DLD1 (cell line): ENCODE data around the gene SLC1A1.

Experiments used
- in situ Hi-C: cut with HindIII; loops from 2 replicates; pipeline ENCODE4 v1.10.0; 2017; ENCODE audit warnings: low sequenced_read_pairs

SLC1A1 gene

DNA sequence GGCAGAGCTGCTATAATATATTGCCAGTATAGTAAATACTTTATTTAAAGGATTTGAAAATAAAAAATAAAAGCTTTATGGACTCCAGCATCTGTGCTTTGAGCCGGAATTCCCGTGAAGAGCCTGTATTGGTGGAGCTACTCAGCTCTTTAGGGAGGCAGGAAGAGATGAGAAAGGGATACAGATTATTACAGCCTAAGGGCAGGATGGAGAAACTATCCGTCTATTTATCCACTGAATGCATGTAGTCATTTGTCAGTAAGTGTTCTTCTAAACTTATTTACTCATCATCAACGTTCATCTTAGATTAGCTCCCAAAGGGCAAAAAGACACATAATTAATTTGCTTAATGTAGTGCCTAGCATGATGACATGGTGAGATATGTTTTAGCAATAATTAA, 48.4 kb downstream of the SLC1A1 start:
- in situ Hi-C loops: no loop called here

DNA sequence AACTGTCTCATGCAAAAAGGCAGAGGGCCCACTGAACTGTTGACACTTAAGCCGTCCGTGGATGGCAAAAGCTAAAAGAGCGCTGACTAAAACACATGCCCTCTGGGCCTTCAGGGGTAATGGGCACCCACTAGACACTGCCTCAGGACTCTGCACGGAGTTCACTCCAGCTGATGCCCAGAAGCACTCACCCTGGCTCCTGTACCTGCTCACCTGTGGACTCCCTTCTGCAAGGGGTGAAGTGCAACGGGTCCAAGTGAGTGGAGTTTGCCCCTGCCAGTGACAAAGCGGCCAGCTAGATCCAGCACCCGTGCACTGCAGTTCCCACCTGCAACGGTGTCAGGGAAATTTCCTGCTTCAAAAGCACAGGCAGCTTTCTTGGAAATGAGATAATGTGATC, 50.2 kb downstream of the SLC1A1 start:
- in situ Hi-C loops: loop anchor here (10.0 kb wide), 1 partner anchor 84 kb away; no protein-coding TSS in a partner anchor

DNA sequence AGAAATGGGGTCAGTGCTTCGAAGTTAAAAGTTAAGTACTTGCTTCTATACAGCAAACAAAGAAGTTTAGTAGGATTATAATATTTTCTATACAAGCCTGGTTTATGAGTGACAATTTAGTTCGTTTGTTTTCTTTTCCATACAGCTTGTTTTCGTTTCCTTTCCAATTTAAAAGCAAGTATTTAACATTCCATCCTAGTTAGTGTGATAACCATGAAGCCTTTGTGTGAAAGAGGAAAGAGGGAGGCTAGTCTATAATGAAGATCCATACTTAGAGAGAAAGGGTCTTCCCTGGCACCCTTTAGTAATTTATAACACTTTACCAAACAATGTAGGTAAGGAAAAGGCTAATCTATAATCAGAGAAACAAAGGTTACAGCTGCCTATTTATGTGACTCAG, 51.0 kb downstream of the SLC1A1 start:
- in situ Hi-C loops: loop anchor here (10.0 kb wide), 1 partner anchor 84 kb away; no protein-coding TSS in a partner anchor

DNA sequence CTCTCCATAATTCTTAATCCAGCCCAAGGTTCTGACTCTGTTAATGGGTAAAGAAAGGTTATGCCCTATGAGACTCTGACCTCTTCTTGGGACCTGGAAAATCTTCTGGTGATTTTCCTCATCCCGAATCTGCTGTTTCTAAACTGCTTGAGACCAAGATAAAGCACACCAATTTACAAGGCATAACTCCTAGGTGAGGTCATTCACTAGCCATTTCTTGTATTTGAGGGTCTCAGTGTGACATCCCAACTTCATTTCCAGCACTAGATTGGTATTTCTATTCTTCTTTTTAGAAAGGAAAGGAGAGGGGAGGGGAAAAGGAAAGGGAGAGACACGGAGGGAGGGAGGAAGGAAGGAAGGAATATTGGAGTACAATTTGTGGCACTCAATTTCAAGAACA, 51.6 kb downstream of the SLC1A1 start:
- in situ Hi-C loops: loop anchor here (10.0 kb wide), 1 partner anchor 83 kb away; no protein-coding TSS in a partner anchor

DNA sequence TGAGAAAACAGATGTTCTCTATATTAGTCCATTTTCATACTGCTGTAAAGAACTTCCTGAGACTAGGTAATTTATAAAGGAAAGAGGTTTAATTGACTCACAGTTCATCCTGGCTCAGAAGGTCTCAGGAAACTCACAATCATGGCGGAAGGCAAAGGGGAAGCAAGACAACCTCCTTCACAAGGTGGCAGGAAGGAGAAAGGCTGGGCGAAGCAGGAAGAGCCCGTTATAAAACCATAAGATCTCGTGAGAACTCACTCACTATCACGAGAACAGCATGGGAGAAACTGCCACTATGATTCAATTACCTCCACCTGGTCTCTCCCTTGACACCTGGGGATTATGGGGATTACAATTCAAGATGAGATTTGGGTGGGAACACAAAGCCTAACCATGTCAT, 54.4 kb downstream of the SLC1A1 start:
- in situ Hi-C loops: loop anchor here (5.0 to 10.0 kb wide), 2 partner anchors 47 to 80 kb away; no protein-coding TSS in a partner anchor

DNA sequence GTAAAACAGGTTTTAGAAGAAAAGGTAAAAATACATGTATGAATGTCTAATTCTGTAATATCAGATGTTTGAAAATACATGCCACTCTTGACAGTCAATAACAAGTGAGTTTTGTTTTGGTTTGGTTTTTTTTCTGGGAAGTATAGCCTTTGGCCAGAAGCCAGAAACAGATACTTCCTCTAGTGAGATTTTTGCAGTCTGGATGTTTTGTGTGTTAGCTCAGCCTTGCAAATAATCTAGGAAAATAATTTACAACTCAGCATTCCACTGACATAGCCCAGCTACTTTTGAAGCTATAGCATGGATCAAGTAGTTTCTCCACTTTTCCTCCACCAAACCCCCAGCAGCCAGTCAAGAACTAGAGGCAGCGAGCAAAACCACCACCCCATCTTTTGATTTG, 56.7 kb downstream of the SLC1A1 start:
- in situ Hi-C loops: loop anchor here (5.0 to 10.0 kb wide), 2 partner anchors 50 to 78 kb away; no protein-coding TSS in a partner anchor

DNA sequence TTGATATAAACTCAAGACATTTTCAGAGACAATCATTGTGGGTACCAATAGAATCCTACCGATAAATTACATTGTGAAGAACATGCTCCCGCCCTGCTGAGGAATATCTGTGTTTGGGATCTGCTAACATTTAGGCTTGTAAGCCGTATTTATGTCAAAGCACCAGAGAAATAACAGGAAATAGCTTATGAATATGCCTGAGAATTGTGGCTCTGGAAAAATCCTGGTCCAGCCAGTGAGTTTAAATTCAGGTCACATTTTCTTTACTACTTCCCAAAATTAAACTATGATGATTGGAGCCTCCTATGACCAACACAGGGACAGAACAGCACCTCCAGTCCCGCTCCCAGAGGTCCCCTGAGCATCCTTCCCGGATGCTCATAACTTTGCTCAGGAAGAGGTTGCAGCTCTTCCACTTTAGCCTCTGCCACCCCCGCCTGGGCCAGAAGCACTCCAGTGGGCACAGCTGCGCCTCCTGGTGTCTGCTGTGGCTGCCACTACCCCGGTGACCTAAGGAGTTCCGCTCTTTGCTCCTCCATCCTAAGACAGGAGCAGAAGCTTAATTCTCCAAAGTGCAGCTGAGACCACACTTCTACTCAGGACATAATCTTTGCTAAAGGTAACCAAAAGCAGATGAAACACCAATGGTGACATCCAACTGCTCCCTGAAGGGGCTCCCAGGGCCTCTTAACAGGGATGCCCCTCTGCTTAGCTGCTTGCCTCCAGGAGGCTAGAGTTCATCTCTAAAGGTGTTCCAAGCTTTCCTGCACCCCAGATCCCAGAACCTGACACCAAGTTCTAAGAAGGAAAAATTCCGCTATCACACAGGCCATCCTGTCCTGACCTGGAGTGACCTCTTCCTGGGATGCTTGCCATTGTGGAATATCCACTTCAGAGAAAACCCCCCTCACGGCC, 58.8 kb downstream of the SLC1A1 start:
- in situ Hi-C loops: loop anchor here (5.0 to 10.0 kb wide), 2 partner anchors 52 to 76 kb away; no protein-coding TSS in a partner anchor

DNA sequence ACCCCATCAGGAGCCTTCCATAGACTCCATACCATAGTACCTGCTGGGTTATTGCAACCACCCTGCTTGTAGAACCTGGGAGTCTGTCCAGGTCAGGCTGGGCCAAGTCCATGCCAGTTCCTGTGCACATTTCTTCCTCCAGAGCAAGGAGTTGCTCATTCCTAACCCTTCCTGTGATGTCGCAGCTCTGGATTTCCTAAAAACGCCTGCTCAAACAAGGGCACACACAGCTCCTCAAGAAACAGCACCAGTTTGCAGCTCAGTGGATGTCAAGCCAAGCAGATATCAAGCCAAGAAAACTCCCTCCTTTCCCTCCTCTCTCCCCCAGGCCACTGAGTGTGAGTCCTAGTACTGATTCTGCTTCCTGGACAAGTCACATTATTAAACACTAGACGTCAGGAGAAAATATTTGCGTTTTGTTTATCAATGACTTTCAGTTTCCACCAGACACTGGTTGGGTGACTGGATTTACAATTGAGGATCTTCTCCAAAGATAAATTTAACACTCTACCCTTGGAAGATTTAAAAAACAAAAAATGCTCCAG, 59.6 kb downstream of the SLC1A1 start:
- in situ Hi-C loops: loop anchor here (5.0 to 10.0 kb wide), 2 partner anchors 53 to 75 kb away; no protein-coding TSS in a partner anchor

DNA sequence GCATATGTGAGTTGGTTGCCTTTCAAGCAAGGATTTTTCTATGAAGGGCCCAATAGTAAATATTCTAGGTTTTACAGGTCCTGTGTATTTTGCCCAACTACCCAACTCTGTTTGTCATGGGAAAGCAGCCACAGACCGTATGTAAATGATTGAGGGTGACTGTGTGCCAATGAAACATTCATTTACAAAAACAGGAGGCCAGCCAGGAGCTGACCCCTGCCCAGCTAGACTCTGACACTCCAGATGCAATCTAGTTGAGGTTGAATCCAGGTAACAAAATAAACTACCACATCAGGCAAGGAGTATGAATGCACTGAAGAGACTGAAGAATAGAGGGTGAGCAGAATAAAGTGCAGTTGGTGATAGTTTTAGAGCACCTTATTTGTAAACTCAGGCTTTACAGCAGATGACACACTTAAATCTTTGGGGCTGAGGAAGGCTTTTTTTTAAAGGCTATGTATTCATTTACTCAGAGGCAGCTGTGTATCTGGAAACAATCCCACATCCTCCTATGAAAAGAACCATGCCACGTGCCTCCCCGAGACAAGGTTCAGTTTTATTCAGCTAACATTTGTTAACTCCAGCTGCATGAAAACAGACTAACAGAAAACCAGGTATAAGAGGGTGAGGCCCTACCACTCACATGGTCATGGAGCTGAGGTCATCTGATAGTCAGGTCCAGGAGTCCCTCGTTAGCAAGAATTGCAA, 60.7 kb downstream of the SLC1A1 start:
- in situ Hi-C loops: no loop called here

DNA sequence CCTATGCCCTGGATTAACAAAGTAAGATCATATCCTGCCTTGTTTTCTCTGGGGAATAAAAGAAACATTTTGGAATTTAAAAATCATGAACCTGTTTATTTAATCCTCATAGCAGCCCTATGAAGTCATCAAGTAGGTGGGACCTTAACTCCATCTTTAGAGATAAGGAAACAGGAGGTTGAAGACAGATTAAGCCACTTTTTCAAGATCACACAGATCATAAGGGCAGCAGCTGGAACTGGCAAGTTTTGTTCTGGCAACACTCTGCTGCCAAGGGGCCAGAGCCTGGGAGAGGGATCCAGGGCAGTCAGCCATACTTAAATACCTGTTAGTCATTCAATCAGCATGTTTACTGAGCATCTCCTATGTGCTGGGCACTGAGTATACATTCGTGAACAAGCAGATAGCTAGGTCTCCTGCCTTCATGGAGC, 63.7 kb downstream of the SLC1A1 start:
- in situ Hi-C loops: no loop called here

DNA sequence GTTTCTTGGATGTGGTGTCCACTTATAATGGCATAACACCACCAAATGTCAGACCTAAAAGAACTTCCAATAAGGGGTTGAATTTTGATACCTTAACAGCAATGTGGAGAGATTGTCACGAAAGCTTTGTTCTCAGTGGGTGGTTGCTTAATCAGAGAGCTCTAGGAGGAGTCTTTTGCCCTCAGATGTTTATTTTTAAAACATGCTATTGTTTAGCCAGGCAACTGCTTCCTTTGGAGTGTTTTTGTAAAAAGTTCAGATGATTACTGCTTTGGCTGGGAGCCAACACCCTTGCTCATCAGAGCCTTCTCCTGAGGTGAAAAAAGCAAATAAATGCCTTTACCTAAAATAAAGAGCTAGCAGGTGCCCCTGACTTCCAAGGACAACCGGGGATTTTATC, 65.0 kb downstream of the SLC1A1 start:
- in situ Hi-C loops: no loop called here

DNA sequence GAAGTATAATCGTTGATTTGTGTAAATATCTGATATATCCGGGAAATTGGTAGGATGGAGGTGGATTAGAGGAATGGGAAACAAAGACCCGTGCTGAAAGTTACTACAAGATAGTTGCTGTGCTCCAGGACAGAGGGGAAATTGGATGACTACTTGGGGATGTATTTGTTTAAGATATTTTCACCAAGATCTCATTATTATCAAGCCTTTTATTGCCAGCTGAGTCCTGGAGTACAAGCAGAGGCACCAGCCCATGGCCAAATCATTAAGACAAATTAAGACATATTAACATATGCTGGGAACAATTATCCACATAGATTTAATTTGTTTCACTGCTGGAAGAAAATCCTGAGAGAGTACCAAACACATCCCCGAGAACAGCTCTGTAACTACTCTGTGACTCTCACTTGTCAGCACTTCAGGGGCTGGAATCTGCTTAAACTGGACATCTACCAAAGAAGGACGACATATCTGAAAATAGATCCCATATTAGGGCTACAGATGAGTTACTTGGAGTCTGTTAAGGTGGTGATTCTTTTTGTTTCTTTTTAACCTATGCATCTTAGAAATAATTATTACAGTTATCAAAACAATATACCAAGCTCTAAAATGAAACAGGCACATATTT, 68.2 kb downstream of the SLC1A1 start:
- in situ Hi-C loops: no loop called here

DNA sequence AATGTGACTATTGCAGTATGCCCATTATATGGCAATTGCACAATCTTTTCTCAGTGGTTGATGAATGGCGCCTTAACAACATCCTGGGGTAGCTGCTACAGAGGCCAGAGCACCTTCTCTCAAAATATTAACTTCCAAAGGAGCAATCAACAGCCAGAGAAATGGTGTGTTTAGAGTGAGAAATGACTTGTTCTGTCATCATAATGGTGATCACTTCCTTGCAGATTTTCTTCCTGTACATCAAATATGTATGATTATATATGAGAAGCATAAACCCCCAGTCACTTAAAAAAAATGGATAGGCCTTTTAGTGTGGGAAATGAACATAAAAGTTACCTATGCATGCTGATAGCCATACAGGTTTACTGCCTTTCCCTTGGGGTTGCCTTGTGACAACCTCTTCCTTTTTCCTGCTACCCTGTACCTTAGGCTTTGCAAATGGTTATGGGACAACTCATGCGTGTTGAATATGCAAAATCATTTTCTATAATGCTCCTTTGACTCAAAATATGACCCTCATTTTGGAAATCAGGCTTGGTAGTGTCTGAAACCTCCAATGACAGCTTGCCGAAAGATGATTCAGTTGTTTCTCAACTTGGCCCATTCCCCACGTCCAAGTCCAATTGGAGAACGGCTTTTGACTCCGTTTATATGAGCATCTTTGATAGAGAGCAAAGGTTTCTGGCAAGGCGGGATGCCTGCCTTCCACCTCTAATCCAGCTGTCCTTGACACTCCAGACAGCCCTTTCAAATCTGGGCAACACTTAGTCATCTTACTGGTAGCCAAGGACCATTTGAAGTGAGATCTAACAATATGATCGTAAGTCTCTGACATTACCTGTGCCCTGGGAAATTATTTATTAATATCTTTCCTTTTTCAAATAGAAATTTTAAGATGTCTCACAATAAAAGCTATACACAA, 69.3 kb downstream of the SLC1A1 start:
- in situ Hi-C loops: no loop called here

DNA sequence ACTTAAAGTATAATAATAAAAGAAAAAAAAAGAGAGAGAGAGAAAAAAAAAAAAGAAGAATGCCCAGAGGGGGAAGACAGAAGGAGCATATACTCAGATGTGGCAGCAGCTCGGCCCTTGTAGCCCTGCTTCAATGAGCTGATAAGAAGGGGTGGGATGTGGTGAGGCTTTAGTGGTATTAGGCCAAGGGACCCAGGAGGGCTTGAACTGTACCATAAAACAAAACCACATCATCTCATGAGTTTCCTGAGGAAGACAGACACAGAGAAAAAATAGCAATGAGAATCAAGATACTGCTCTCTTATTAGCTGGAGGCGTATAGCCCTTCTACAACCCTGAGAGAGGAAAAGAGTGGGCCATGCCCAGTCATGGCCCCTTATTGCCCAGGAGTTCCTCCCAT, 72.8 kb downstream of the SLC1A1 start:
- in situ Hi-C loops: no loop called here

DNA sequence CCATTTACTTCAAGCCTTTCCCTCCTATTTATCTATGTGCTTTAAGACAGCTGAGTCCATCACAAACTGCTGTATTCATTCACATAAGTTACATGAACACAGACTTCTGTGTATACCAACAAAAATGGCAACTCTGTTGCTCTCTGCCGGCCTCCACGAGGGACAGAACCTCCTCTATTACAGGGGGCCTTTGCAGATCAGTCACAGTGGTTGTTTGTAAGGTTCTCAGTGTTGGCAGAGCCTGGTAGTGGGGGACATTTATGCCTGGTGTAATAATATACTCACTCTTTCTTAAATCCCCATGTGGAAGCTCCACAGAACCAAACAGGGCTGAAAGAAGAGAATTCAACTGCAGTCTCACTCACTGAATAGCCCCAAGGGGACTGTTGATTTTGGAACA, 76.5 kb downstream of the SLC1A1 start:
- in situ Hi-C loops: no loop called here

DNA sequence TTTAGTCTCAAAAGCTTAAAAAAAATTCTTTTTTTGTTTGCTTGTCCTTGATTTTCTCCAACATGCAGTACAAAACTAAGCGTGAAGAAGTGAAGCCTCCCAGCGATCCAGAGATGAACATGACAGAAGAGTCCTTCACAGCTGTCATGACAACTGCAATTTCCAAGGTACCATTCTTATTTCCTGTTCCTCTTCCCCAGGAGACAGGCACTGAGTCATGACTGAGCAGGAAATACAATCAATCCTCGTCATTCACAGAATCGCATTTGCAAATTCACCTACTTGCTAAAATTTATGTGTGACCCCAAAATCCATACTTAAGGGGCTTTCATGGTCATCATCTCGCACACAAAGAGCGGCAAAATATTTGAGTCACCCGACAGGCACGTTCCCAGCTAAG, 77.3 kb downstream of the SLC1A1 start:
- in situ Hi-C loops: no loop called here

DNA sequence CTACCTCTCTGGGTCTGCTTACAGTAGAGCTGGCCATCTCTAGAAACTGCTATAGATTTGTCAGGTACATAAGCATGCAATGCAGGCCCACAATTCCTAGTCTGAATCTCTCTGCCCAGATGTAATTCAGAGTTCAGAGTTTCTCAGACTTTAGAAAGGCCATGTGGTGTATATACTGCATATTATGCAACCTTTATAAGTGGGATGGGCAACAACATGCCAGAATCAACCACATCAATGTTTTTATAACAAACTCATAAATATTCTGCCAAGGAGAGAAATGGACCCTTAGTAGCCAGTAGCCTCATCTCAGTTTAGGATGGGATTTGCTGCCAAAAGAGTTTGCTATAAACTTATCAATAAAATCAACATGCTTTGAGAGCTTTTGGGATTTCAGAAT, 78.8 kb downstream of the SLC1A1 start:
- in situ Hi-C loops: no loop called here

DNA sequence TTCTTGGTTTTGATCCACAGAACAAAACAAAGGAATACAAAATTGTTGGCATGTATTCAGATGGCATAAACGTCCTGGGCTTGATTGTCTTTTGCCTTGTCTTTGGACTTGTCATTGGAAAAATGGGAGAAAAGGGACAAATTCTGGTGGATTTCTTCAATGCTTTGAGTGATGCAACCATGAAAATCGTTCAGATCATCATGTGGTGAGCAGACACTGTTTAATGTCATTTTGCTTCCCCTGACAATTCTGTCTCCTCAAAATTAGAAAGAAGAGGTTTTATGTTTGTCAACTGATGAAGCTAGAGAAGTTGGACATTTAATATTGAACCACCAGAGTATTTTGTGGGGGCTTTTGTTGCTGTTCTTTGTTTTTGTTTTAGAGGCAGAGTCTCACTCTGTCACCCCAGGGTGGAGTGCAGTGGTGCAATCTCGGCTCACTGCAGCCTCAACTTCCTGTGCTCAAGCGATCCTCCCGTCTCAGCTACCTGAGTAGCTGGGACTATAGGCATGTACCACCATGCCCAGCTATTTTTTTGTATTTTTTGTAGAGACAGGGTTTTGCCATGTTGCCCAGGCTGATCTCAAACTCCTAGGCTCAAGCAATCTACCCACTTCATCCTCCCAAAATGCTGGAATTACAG, 82.0 kb downstream of the SLC1A1 start:
- in situ Hi-C loops: no loop called here

DNA sequence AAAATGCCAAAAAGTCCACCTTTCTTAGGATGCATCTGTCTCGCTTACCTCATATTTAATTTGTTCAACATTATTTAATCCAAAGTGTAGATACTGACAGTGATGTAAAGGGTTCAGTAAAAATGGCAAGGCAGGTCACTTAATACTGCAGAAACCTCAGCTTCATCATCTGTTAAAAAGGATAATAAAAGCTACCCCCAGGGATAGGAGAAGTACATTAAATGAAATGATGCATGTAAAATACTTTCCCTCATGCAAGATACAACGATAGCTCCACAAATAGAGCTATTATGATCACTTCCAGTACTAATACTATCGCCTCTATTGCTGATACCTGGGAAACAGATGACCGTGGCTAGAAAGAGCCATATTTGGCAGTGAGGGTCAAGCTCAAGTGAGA, 82.9 kb downstream of the SLC1A1 start:
- in situ Hi-C loops: no loop called here
